ENCODE measurements around the gene INPP5D. TPM values are rescaled to one million over a fixed set of nuclear protein-coding genes. Genes with fewer than 3 reads are reported as not detected.

The INPP5D gene
- total and polyA plus RNA-seq, 2 donors (not counting 1 experiment from before 2014, with no cell fraction given): 152 to 444 TPM

DNA sequence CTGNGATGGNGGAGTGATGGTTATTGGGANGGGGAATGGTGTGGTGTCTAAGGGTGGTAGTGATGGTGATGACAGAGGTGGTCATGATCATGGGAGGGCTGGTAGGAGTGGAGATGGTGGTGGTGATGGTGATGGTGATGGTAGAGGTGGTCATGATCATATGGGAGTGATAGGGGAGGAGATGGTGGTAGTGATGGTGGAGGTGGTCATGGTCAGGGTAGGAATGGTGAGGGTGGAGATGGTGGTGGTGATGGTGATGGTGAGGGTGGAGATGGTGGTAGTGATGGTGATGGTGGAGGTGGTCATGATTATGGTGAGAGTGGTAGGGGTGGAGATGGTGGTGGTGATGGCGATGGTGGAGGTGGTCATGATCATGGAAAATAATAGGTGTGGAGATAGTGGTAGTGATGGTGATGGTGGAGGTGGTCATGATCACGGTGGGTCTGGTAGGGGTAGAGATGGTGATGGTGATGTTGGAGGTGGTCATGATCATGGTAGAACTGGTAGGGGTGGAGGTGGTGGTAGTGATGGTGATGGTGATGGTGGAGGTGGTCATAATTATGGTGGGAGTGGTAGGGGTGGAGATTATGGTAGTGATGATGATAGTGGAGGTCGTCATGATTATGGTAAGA, 83.7 kb downstream of the INPP5D start:
- WGBS (ENCODE audit: insufficient coverage): 100% methylated on average over 3 of the region's 3 CpGs
- ATAC-seq (ENCODE audit: low read depth): no peak
- H3K27ac Mint-ChIP-seq: peak overlapping the region; percentile 79
- Histone ChIP-seq H3K4me1 (ENCODE audit: control insufficient read depth in 2 of 2, insufficient read depth in 2 of 2, low read length in 2 of 2) (peaks cover 13 to 19% of the 10 kb centered on the region in 2 donors), H2AFZ (ENCODE audit: insufficient read depth, low read depth, low read length, poor library complexity, severe bottlenecking) (no peak overlapping the region), H3K4me2 (replicated peaks; ENCODE audit: low read depth, low read length, poor library complexity, severe bottlenecking) (no peak overlapping the region), H4K20me1 (ENCODE audit: control insufficient read depth, insufficient read depth, low read length, poor library complexity, severe bottlenecking) (peaks cover 93% of the 10 kb centered on the region), H3K27ac (ENCODE audit: low read length in 2 of 2) (peak overlapping the region in 1 of 2 donors; percentile 54), H3K27me3 (replicated peaks in 1 of 4; ENCODE audit: control extremely low read depth in 1 of 4, control insufficient read depth in 3 of 4, insufficient read depth in 4 of 4, low read length in 3 of 4) (no peaks in the 10 kb centered on the region), H3K36me3 (replicated peaks in 1 of 2; ENCODE audit: control extremely low read depth in 1 of 2, control insufficient read depth in 1 of 2, extremely low read depth in 1 of 2, insufficient read depth in 2 of 2, low read length in 1 of 2) (peaks cover 5 to 98% of the 10 kb centered on the region in 2 experiments), H3K4me3 (ENCODE audit: control extremely low read depth in 1 of 5, extremely low read depth in 1 of 5, insufficient read depth in 1 of 5, low read depth in 2 of 5, low read length in 4 of 5) (no peak overlapping the region), H3K9ac (ENCODE audit: low read length) (no peak overlapping the region), H3K9me3 (ENCODE audit: control extremely low read depth in 1 of 3, control insufficient read depth in 2 of 3, insufficient read depth in 1 of 3, low read length in 2 of 3) (no peaks in the 10 kb centered on the region), H3K79me2 (ENCODE audit: control insufficient read depth, insufficient read depth, low read length) (peaks cover 75% of the 10 kb centered on the region)
- H3K4me1 Mint-ChIP-seq: peaks cover 34% of the 10 kb centered on the region
- no peaks in the 10 kb centered on the region for H3K27me3 Mint-ChIP-seq
- ChIA-PET CTCF (interaction anchor here (1.0 to 2.0 kb wide), 2 partner anchors 90 to 212 kb away, joined by 3 to 13 read pairs; no protein-coding TSS in a partner anchor), POLR2A (no interaction called here)
- no peaks in the 10 kb centered on the region for H3K9me3 Mint-ChIP-seq (ENCODE audit: insufficient read depth)
- no peak for DNase-seq
- TF ChIP-seq EZH2 (IDR thresholded peaks at IDR 0.05; ENCODE audit: borderline replicate concordance, insufficient read depth, low read depth, low read length, poor library complexity, severe bottlenecking) (no peak), CTCF (IDR thresholded peaks at IDR 0.05) (no peak)
- intact Hi-C loops (cut with micrococcal nuclease): loop anchor here (2.0 to 5.0 kb wide), 2 partner anchors 37 to 83 kb away; partner anchors contain the start of gene INPP5D
- no peak overlapping the region for H3K4me3 Mint-ChIP-seq

GRCh38 chr2:233145726-233146125, 85.6 kb downstream of the INPP5D start:
- peaks cover 13 to 19% of the 10 kb centered on the region in 2 donors for H3K4me1 ChIP-seq (ENCODE audit: control insufficient read depth in 2 of 2, insufficient read depth in 2 of 2, low read length in 2 of 2)
- peaks cover 5 to 98% of the 10 kb centered on the region in 2 experiments for H3K36me3 ChIP-seq (replicated peaks in 1 of 2; ENCODE audit: control extremely low read depth in 1 of 2, control insufficient read depth in 1 of 2, extremely low read depth in 1 of 2, insufficient read depth in 2 of 2, low read length in 1 of 2)
- H2AFZ ChIP-seq (ENCODE audit: insufficient read depth, low read depth, low read length, poor library complexity, severe bottlenecking): no peak overlapping the region
- ChIA-PET CTCF (interaction anchor here (1.4 kb wide), 1 partner anchor 292 kb away, joined by 4 read pairs; no protein-coding TSS in a partner anchor), POLR2A (interaction anchor here (0.6 kb wide), 1 partner anchor 107 kb away, joined by 4 read pairs; no protein-coding TSS in a partner anchor)
- H3K4me2 ChIP-seq (replicated peaks; ENCODE audit: low read depth, low read length, poor library complexity, severe bottlenecking): no peak overlapping the region
- 100% methylated on average over 6 of the region's 8 CpGs for WGBS (ENCODE audit: insufficient coverage)
- no peak overlapping the region for H3K27ac ChIP-seq (ENCODE audit: low read length in 2 of 2)
- no peaks in the 10 kb centered on the region for H3K9me3 Mint-ChIP-seq (ENCODE audit: insufficient read depth)
- DNase-seq (no peak), ATAC-seq (ENCODE audit: low read depth) (no peak)
- no peak overlapping the region for H3K9ac ChIP-seq (ENCODE audit: low read length)
- peaks cover 36% of the 10 kb centered on the region for H3K4me1 Mint-ChIP-seq
- no peak overlapping the region for H3K27ac Mint-ChIP-seq
- H3K27me3 Mint-ChIP-seq: no peaks in the 10 kb centered on the region
- intact Hi-C loops (cut with micrococcal nuclease): no loop called here
- H3K27me3 ChIP-seq (replicated peaks in 1 of 4; ENCODE audit: control extremely low read depth in 1 of 4, control insufficient read depth in 3 of 4, insufficient read depth in 4 of 4, low read length in 3 of 4): no peaks in the 10 kb centered on the region
- H3K4me3 ChIP-seq (ENCODE audit: control extremely low read depth in 1 of 5, extremely low read depth in 1 of 5, insufficient read depth in 1 of 5, low read depth in 2 of 5, low read length in 4 of 5): no peak overlapping the region
- peaks cover 69% of the 10 kb centered on the region for H3K79me2 ChIP-seq (ENCODE audit: control insufficient read depth, insufficient read depth, low read length)
- H3K4me3 Mint-ChIP-seq: no peak overlapping the region
- H4K20me1 ChIP-seq (ENCODE audit: control insufficient read depth, insufficient read depth, low read length, poor library complexity, severe bottlenecking): peaks cover 92% of the 10 kb centered on the region
- no peaks in the 10 kb centered on the region for H3K9me3 ChIP-seq (ENCODE audit: control extremely low read depth in 1 of 3, control insufficient read depth in 2 of 3, insufficient read depth in 1 of 3, low read length in 2 of 3)
- TF ChIP-seq CTCF (IDR thresholded peaks at IDR 0.05): no peak
- no peak for TF ChIP-seq EZH2 (IDR thresholded peaks at IDR 0.05; ENCODE audit: borderline replicate concordance, insufficient read depth, low read depth, low read length, poor library complexity, severe bottlenecking)
